ENCODE data around the gene ZC3H18.

DNA sequence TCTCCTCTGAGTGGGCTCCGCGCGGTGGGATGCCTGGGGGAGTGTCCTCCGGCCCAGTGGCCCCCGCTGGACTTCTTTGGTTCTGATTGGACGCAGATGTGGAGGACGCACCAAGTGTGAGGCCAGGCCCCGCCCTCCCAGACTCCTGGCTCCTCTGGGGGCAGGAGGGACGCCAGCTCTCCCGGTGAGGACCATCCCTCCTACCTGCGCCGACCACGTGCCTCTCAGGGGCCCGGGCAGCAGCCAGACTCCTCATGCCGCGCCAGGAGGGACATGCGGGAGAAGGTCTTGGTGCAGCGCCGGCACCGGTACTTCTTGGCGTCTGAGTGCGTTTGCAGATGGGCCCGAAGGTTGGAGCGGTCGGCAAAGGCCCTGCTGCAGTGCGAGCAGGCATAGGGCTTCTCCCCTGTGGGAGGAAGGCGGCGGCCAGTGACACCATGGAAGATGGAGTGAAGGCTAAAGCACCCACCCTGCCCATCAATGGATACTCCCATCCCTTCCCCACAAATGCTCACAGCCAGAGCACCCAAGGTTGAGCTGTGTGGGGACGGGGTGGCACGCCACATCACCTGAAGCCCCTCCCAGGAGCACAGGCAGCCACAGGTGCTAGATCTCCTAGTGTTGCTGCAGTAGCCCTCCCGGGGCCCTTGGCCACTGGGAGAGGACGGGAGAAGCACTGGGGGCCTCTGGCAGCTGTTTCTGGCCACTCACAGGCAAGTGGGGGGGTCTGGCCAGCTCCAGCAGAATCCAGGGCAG, 108.2 kb downstream of the ZC3H18 start:
- TF ChIP-seq HDAC6 (IDR thresholded peaks at IDR 0.05; ENCODE audit: unreplicated experiment) (no peak), CBFB (IDR thresholded peaks at IDR 0.05; ENCODE audit: low read depth) (no peak), EP300 (IDR thresholded peaks at IDR 0.05; ENCODE audit: borderline replicate concordance in 1 of 2, control insufficient read depth in 1 of 2, low read depth in 2 of 2, low read length in 2 of 2) (no peak), FOS (IDR thresholded peaks at IDR 0.05; ENCODE audit: borderline replicate concordance, extremely low read depth, insufficient read length) (no peak), YY1 (IDR thresholded peaks at IDR 0.05; ENCODE audit: low read depth, low read length) (no peak), ZZZ3 (IDR thresholded peaks at IDR 0.05; ENCODE audit: control insufficient read depth, insufficient read length, low read depth) (no peak), PAX5 (IDR thresholded peaks at IDR 0.05; ENCODE audit: borderline replicate concordance, low read depth, low read length) (no peak), RAD51 (IDR thresholded peaks at IDR 0.05) (no peak)
- TF ChIP-seq, protein P1, sequence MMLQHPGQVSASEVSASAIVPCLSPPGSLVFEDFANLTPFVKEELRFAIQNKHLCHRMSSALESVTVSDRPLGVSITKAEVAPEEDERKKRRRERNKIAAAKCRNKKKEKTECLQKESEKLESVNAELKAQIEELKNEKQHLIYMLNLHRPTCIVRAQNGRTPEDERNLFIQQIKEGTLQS (IDR thresholded peaks at IDR 0.05; ENCODE audit: borderline replicate concordance, extremely low read depth, low read depth, low read length): no peak
- TF ChIP-seq, protein P2, sequence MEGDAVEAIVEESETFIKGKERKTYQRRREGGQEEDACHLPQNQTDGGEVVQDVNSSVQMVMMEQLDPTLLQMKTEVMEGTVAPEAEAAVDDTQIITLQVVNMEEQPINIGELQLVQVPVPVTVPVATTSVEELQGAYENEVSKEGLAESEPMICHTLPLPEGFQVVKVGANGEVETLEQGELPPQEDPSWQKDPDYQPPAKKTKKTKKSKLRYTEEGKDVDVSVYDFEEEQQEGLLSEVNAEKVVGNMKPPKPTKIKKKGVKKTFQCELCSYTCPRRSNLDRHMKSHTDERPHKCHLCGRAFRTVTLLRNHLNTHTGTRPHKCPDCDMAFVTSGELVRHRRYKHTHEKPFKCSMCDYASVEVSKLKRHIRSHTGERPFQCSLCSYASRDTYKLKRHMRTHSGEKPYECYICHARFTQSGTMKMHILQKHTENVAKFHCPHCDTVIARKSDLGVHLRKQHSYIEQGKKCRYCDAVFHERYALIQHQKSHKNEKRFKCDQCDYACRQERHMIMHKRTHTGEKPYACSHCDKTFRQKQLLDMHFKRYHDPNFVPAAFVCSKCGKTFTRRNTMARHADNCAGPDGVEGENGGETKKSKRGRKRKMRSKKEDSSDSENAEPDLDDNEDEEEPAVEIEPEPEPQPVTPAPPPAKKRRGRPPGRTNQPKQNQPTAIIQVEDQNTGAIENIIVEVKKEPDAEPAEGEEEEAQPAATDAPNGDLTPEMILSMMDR (IDR thresholded peaks at IDR 0.05 in 2 of 3, conservative IDR thresholded peaks at IDR 0.05 in 1 of 3; ENCODE audit: control insufficient read depth in 2 of 3, extremely low read depth in 1 of 3, insufficient read depth in 1 of 3, low read depth in 3 of 3, low read length in 3 of 3): no peak

Measured in GM12878 (cell line).